Left ventricle myocardium superior (tissue), 1 donor: ENCODE measurements around the gene NUDT17. TPM values are rescaled to one million over a fixed set of nuclear protein-coding genes. Genes with fewer than 3 reads are reported as not detected.
A peak's percentile ranks its signal among the peaks of the same experiment; 100 is the strongest.

Experiments used
- ATAC-seq: fragments of 200-7000 bp; cut with Tn5 transposase; one replicate; pipeline ENCODE4 v1.9.1; 2020; ENCODE audit warnings: mild to moderate bottlenecking, moderate library complexity
- DNase-seq: peaks from one replicate; pipeline ENCODE4 v3.0.0-alpha.2; 2020
- intact Hi-C: fragments of 100-400 bp; cut with micrococcal nuclease; formaldehyde crosslinking; loops from one replicate; pipeline ENCODE4 v1.11.0; 2022
- total RNA-seq: library from RNA; stranded (reverse); fragmentation: NEBNext Ultra II Directional; extraction: Animal tissue kit (Norgen Biotek cat#: 25700); gene quantifications from one replicate; pipeline ENCODE4 v1.2.1, GENCODE V29; 2021
- donor health status: DM: no; HTN: yes; CAD: no; lungs with severe emphysema.

Gene NUDT17
- total RNA-seq, 1 donor from 2014 or later: 3.4 TPM

- ATAC-seq (no peak), DNase-seq (no peak)
- intact Hi-C loops: loop anchor here (10.0 kb wide), 1 partner anchor 72 kb away; the partner anchor contains the start of genes ITGA10 and PEX11B
Observed at GRCh38 chr1:145843031-145843430, 2.4 kb upstream of the NUDT17 start.

GRCh38 chr1:145845144-145845513 is 301 bp upstream of the NUDT17 start:
- no peak for DNase-seq
- intact Hi-C loops: loop anchor here (5.0 to 10.0 kb wide), 2 partner anchors 70 to 167 kb away; partner anchors contain the start of genes ITGA10 and PEX11B
- ATAC-seq: peak; percentile 39

DNA sequence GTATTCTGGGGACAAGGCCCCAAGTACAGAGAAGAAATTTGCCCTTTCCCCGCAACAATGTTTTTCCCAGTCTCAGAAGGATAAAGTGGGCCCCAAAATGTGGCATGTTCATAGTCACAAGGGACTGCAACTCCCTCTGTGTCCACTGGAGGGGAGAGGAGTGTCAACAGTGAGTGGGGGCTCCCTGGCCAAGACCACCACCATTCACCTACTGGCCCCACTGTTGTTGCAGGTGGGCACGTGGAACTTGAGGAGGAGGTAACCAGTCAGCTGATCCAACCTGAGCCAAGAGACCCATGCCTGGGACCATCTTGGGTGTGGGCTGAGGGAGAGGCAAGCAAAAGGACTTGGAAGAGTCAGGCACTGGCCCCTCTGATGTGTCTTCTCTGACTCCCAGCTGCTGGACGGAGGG is 777 bp downstream of the NUDT17 start:
- ATAC-seq (peak; percentile 55), DNase-seq (no peak)
- intact Hi-C loops: loop anchor here (5.0 to 10.0 kb wide), 2 partner anchors 69 to 166 kb away; partner anchors contain the start of genes ITGA10 and PEX11B

DNA sequence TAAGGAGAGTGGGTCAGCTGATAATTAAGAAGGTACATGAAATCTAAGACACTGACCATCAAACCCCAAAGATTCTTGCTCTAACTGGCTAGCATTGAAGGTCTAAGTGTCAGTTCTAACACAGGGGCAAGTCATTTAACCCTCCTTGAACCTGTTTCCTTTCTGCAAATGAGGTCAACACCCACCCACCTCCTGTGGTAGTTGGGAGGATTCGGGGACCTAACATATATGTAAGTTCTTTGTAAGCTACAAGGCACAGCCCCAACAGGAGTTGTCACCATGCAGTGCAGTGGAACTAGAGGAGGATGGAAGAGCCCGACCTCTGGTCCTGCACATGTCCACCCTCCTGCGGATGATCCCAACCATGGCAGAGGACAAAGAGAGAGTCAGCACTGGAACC is 2.4 kb downstream of the NUDT17 start:
- ATAC-seq (no peak), DNase-seq (no peak)
- intact Hi-C loops: loop anchor here (5.0 to 10.0 kb wide), 2 partner anchors 67 to 164 kb away; partner anchors contain the start of genes ITGA10 and PEX11B

DNA sequence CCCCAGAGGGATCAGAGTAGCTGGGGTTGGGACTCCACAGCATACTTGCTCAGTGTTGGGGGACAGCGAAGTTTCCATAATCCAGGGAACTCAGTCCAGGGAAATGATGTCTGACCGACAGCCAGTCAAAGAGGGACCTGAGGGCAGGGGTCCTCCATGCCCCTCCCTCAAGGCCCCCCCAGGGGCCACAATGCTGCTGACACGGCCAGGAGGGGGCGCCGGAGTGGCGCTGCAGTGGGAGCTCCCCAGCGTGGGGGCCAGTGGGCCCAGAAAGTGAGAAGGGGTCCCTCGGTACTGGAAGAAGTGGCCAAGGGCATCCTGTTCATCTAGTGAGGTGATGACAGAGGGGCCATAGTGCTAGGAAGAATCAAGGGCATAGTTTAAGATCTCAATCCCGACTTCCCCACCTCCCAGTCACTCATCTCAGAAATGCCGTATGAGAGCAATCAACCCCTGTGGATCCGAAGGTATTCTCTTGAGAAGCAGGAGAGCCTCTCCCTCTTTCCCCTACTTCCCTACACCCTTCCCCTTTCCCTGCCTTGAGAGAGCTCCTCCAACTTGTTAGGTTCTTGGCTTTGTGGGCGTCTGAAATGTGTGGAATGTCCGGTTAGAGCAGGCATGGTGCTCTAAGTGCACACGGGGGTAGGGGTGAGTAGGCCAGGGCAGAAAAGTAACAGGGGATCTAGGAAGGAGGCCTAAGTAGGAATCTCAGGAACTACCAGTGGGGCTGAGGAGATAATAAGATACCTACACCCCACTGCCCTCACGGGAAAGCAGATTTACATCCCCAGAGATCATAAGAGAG is 4.1 kb downstream of the NUDT17 start:
- DNase-seq: no peak
- intact Hi-C loops: loop anchor here (5.0 to 10.0 kb wide), 2 partner anchors 65 to 163 kb away; partner anchors contain the start of genes ITGA10 and PEX11B
- no peak for ATAC-seq

- intact Hi-C loops: no loop called here
- no peak for DNase-seq
- no peak for ATAC-seq
Observed at GRCh38 chr1:145855426-145855948, 10.1 kb downstream of the NUDT17 start.

DNA sequence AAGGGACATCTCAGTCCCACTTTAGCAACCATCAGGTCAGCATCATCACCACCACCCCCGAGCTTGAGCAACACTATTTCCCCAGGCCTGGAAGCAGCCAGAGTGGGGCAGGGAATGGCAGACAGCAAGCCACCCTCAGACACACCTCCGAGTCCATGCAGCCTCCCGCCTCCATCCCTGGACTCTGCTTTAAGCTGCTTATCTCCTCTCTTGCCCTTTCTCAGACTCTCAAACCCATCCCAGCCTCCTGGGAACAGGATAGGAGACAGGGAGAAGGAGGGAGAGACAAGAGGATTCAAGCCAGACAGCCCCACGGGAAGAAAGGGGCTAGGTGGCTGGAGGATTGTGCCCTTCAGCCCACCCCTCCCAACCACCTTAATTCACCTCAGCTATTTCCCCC is 11.7 kb downstream of the NUDT17 start:
- DNase-seq: no peak
- intact Hi-C loops: no loop called here
- no peak for ATAC-seq

- intact Hi-C loops: no loop called here
- DNase-seq (peak; percentile 70), ATAC-seq (peak; percentile 31)
Observed at GRCh38 chr1:145858238-145858900, 12.9 kb downstream of the NUDT17 start.

DNA sequence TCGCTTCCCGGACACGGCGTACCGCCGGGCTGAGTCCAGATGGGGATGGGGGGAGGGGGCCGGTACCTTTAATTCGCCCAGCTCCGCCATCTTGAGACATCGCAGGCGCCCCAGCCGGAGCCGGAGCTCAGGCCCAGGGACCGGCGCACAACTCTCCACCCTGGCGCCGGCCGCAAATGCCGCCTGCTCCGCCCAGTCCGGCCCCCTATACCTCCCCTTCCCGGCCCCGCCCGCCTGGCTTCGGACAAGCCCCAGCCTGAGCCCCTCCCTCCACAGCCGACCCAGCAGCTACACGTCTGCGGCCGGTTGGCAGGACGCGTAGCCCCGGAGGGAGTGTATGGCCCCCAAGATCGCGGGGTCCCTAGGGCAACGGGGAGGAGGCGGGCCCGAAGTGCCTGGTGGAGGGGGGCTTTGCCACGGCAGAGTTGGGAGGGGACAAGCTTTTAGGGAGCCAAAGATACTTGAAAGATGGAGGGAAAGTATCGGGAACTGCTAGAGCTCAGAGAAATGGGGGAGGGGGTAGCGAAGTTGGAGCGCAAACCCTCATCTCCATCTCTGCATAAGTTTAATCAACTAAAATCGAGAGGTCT is 13.6 kb downstream of the NUDT17 start, which contains the start of gene PIAS3:
Gene PIAS3, minus strand, starts transcription at position 181 of the 590 bp plus-strand sequence. Its CDS starts 91 bp downstream, at position 90.
- intact Hi-C loops: no loop called here
- ATAC-seq: peak; percentile 95
- peak; percentile 98 for DNase-seq

- peak; percentile 90 for ATAC-seq
- intact Hi-C loops: no loop called here
- DNase-seq: peak; percentile 95
Observed at GRCh38 chr1:145859491-145860023, 14.1 kb downstream of the NUDT17 start.

- DNase-seq: peak; percentile 34
- ATAC-seq: no peak
- intact Hi-C loops: no loop called here
Observed at GRCh38 chr1:145863282-145864018, 18.0 kb downstream of the NUDT17 start.

- intact Hi-C loops: no loop called here
- no peak for DNase-seq
- ATAC-seq: no peak
Observed at GRCh38 chr1:145868232-145868631, 22.8 kb downstream of the NUDT17 start.

DNA sequence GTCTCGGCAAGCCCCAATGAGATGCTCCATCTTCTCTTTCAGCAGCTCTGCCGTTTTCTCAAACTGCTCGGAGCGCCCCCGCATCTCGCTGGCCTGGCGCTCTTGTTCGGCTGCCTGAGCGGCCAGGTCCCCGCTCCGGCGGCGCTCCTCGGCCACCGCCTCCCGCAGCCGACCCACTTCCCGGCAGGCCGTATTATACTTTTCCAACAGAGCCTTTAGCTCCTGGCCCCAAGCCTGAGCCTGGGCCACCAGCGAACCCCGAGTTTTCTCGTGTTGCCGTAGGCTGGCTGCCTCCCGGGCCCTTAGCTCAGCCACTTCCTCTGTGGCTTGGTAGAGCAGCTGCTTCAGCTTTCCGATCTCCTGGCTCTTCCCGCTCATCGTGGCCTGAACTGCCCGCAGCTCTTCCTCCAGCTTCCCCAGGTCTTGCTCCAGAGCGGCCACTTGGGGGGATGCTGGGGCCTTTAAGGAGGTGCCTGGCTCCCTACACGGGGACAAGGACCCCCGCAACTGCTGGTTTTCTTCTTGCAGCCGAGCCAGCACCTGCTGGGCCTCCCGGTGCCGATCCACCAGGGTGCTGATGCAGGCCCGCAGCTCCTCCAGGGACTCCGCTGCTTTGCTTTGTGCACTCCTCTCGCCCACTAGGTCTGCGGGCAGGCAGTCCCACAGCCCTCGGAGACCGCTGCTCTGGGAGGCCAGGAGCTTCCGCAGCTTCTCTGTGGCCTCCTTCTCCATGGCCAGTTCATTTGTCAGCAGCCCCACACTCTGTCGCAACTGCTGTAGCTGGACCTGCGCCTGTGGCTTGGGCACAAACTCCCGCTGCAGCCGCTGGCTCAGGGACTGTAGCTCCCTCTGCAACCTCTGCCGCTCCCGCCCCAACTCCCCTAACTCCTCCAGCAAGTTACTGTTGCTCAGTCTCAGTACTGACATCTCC is 26.8 kb downstream of the NUDT17 start:
- intact Hi-C loops: no loop called here
- ATAC-seq (peak; percentile 92), DNase-seq (peak; percentile 78)

DNA sequence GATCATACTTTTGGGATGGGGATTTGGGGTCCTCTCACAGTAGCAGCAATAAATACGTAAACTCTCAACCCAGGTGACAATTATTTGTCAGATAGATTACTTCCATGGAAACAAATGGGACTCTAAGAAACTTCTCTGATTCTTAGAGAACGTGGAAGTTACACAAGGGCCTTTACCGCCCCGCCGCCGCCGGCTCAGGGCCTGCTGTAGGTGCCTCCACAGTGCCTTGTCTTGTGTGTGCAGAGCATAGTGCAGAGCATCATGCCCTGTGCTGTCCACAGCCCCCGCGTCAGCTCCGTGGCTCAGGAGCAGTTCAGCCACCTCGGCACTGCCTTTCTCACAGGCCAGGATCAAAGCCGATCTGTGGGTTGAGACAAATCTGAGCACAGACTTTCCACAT is 29.2 kb downstream of the NUDT17 start:
- DNase-seq (no peak), ATAC-seq (no peak)
- intact Hi-C loops: no loop called here

GRCh38 chr1:145877923-145878486 is 32.6 kb downstream of the NUDT17 start:
- intact Hi-C loops: no loop called here
- DNase-seq (no peak), ATAC-seq (no peak)

- DNase-seq (no peak), ATAC-seq (no peak)
- intact Hi-C loops: no loop called here
Observed at GRCh38 chr1:145878724-145879123, 33.3 kb downstream of the NUDT17 start.

DNA sequence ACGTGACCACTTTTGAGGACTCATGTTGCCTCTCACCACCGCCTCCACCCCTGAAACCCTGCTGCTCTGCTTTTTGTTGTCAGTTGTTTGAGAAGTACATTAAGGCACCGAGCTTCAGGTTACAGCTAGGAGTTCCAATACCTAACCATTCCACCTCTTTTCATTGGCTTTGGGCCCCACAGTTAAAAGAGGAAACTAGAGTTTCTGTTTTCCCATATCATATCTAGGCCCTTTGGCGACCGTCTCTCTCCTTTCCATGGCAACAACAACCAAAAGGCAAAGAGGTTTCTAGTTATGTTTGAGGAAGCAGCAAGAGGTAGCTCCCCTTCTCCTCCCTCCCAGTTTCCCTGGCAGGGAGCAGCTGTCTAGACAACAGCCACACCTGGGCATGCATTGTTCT is 34.3 kb downstream of the NUDT17 start:
- ATAC-seq: no peak
- intact Hi-C loops: no loop called here
- no peak for DNase-seq
